IPS-NIHi11 (cell line): ENCODE measurements around the gene OPCML.

ENCODE experiments used
- DNase-seq: peaks from one replicate; pipeline ENCODE4 v3.0.0; 2012; ENCODE audit warnings: mixed read lengths, low spot score

Gene OPCML

GRCh38 chr11:132980670-132981069 lies 551.6 kb downstream of the OPCML start:
- DNase-seq, result no peak

GRCh38 chr11:132977746-132978145 lies 554.6 kb downstream of the OPCML start:
- no peak for DNase-seq

GRCh38 chr11:132977241-132977640 lies 555.1 kb downstream of the OPCML start:
- DNase-seq, result no peak

GRCh38 chr11:132976115-132976514 lies 556.2 kb downstream of the OPCML start:
- DNase-seq, result no peak

- no peak for DNase-seq
These were observed 558.6 kb downstream of the OPCML start for GRCh38 chr11:132973686-132974085.

GRCh38 chr11:132972565-132972964 lies 559.7 kb downstream of the OPCML start:
- DNase-seq, result no peak

GRCh38 chr11:132971351-132971750 lies 561.0 kb downstream of the OPCML start:
- DNase-seq, result no peak

GRCh38 chr11:132969892-132970291 lies 562.4 kb downstream of the OPCML start:
- DNase-seq, result no peak

GRCh38 chr11:132962041-132962440 lies 570.3 kb downstream of the OPCML start:
- peak; percentile 40 for DNase-seq

- no peak for DNase-seq
These were observed 570.8 kb downstream of the OPCML start for GRCh38 chr11:132961453-132961852.

- no peak for DNase-seq
These were observed 571.8 kb downstream of the OPCML start for GRCh38 chr11:132960273-132961078.

- no peak for DNase-seq
These were observed 572.6 kb downstream of the OPCML start for GRCh38 chr11:132959693-132960092.

GRCh38 chr11:132957881-132958280 lies 574.4 kb downstream of the OPCML start:
- no peak for DNase-seq

GRCh38 chr11:132948252-132948651 lies 584.0 kb downstream of the OPCML start:
- DNase-seq, result no peak

GRCh38 chr11:132944569-132944944 lies 587.7 kb downstream of the OPCML start:
- peak; percentile 30 for DNase-seq

- peak; percentile 42 for DNase-seq
These were observed 588.4 kb downstream of the OPCML start for GRCh38 chr11:132943706-132944568.

GRCh38 chr11:132943357-132943705 lies 589.0 kb downstream of the OPCML start:
- DNase-seq, result no peak

- peak; percentile 28 for DNase-seq
These were observed 589.5 kb downstream of the OPCML start for GRCh38 chr11:132942611-132943356.

- DNase-seq, result no peak
These were observed 590.5 kb downstream of the OPCML start for GRCh38 chr11:132941761-132942160.

GRCh38 chr11:132941024-132941646 lies 591.2 kb downstream of the OPCML start:
- DNase-seq, result peak; percentile 27

- DNase-seq, result no peak
These were observed 595.3 kb downstream of the OPCML start for GRCh38 chr11:132937016-132937415.

GRCh38 chr11:132935383-132935782 lies 596.9 kb downstream of the OPCML start:
- DNase-seq, result no peak
